Left hindlimb (tissue), 1 donor: ENCODE data around the gene RBBP8NL.

Experiments used
- DNase-seq: peaks from one replicate; pipeline ENCODE4 v3.0.0-alpha.2; 2018

Gene RBBP8NL

DNA sequence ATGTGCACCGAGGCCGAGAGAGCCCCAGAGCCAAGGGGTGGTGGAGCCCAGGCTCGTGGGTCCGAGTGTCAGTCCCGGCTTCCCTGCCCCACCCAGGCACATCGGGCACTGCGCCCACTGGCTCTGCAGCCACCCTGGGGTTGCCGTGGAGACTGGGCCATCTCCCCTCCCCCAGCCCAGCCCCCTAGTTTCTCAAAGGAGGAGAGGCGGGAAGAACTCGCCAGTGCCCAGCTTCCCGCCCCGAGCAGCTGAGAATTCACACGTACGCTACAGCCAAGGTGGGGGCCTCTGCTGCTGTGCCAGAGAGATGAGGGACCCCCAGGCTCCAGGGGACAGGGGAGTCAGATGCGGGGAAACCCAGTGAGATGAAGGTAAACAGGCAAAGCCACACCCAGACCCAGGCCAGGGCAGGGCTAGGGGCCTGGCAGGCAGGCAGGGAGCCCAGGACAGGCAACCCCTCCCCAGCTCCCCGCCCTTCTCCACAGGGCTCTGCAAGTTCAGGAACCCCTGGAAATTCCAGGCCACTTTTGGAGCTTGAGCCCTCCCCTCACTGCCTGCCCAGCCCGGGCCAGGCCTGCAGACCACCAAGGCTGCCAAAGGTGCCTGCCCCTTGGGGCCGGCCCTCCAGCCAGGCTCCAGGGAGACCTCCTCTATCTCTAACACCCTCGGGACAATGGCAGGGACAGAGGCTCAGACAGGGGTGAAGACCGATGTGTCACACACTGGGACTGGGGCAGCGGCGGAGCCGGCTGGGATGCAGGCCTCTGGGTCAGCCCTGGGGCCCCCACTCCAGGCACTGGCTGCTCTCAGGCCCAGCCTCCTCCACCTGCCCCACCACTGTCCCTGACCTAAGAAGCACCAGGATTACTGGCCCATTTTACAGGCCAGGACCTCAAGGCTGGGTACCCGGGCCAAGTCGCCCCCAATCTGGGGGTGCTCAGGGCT, 66.2 kb downstream of the RBBP8NL start:
- peak; percentile 64 for DNase-seq
